Left lung (tissue), 10 donors: Measurements from ENCODE around the gene SOWAHA. TPM values are rescaled to one million over a fixed set of nuclear protein-coding genes. Genes with fewer than 3 reads are reported as not detected.
"Not testable (repeated sequence)": the region's sequence is repeated elsewhere in the genome, so short reads cannot be mapped to it uniquely, and the experiment has no call there.

Experiments used
- ATAC-seq: fragments of 200-7000 bp; cut with Tn5 transposase; one replicate; pipeline ENCODE4 v1.9.1; 2020; ENCODE audit warnings: moderate library complexity
- DNase-seq, 4 donors: peaks; one replicate each; pipeline ENCODE4 v3.0.0-alpha.2; 2013 to 2020
- H3K27ac ChIP-seq, 2 donors: fragments of 200-600 bp; sonication (generic) in 1 of 2; one replicate each; pipeline versions ENCODE4 v1.5.0 to v1.8.0; 2020 to 2021
- H3K27me3 ChIP-seq, 2 donors: fragments of 200-600 bp; sonication (generic) in 1 of 2; one replicate each; pipeline versions ENCODE4 v1.5.0 to v1.8.0; 2020 to 2021
- H3K36me3 ChIP-seq, 2 donors: fragments of 200-600 bp; sonication (generic) in 1 of 2; one replicate each; pipeline versions ENCODE4 v1.5.0 to v1.8.0; 2020 to 2021
- H3K4me1 ChIP-seq, 2 donors: fragments of 200-600 bp; one replicate each; pipeline ENCODE4 v1.8.0; 2021
- H3K4me3 ChIP-seq, 2 donors: fragments of 200-600 bp; sonication (generic) in 1 of 2; one replicate each; pipeline versions ENCODE4 v1.5.0 to v1.8.0; 2020 to 2021; ENCODE audit warnings: mild to moderate bottlenecking in 1 of 2
- H3K9me3 ChIP-seq, 2 donors: fragments of 200-600 bp; sonication (generic) in 1 of 2; one replicate each; pipeline versions ENCODE4 v1.5.0 to v1.8.0; 2020 to 2021
- CTCF ChIP-seq, 2 donors: fragments of 200-600 bp; sonication (generic) in 1 of 2; IDR thresholded peaks; one replicate each; pipeline versions ENCODE4 v1.5.0 to v1.8.0; 2021; ENCODE audit warnings: antibody characterized with exemption in 2 of 2
- intact Hi-C, 2 donors: fragments of 100-400 bp; cut with DNase I; formaldehyde crosslinking; loops; one replicate each; pipeline versions ENCODE4 v1.11.2 to v1.14.2; 2022
- polyA plus RNA-seq, 6 donors: library from polyadenylated mRNA; unstranded; fragments of 120-200 nt; gene quantifications; one replicate each; pipeline ENCODE4 v1.2.1, GENCODE V29; 2013; ENCODE audit not compliant: insufficient read length in 6 of 6
- total RNA-seq, 2 donors: library from RNA; stranded (reverse); fragmentation: NEBNext Ultra II Directional; extraction: Animal tissue kit (Norgen Biotek cat#: 25700); gene quantifications; one replicate each; pipeline ENCODE4 v1.2.1, GENCODE V29; 2021
- donor health status: DM: no; HTN: yes; CAD: no.
- donor health status: DM: no; HTN: no; CAD: no.

The SOWAHA gene
- total and polyA plus RNA-seq, 8 donors = 0.07 to 0.16 TPM; not detected in 6

- H3K27me3 ChIP-seq = peaks cover 0 to 19% of the 10 kb centered on the region in 2 donors
- no peaks in the 10 kb centered on the region for H3K9me3 ChIP-seq
- no peaks in the 10 kb centered on the region for H3K36me3 ChIP-seq
- H3K4me3 ChIP-seq = no peak overlapping the region
- no peak for TF ChIP-seq CTCF (IDR thresholded peaks at IDR 0.05)
- H3K4me1 ChIP-seq = no peaks in the 10 kb centered on the region
- ATAC-seq (no peak), DNase-seq (no peak)
- H3K27ac ChIP-seq = no peak overlapping the region
- intact Hi-C loops = no loop called here
Measured at GRCh38 chr5:132800545-132800944, 12.6 kb upstream of the SOWAHA start.

- intact Hi-C loops = no loop called here
- no peak for ATAC-seq
- H3K36me3 ChIP-seq = no peaks in the 10 kb centered on the region
- H3K4me3 ChIP-seq = no peak overlapping the region
- H3K9me3 ChIP-seq = no peaks in the 10 kb centered on the region
- no peak for DNase-seq
- no peaks in the 10 kb centered on the region for H3K4me1 ChIP-seq
- no peak overlapping the region for H3K27ac ChIP-seq
- peaks cover 0 to 26% of the 10 kb centered on the region in 2 donors for H3K27me3 ChIP-seq
- TF ChIP-seq CTCF (IDR thresholded peaks at IDR 0.05) = no peak
Measured at GRCh38 chr5:132802044-132802684, 10.9 kb upstream of the SOWAHA start.

GRCh38 chr5:132802685-132803066 is 10.4 kb upstream of the SOWAHA start:
- DNase-seq, H3K36me3 ChIP-seq, ATAC-seq, intact Hi-C loops, H3K4me3 ChIP-seq, H3K27ac ChIP-seq, H3K9me3 ChIP-seq, H3K4me1 ChIP-seq: not testable (repeated sequence)
- peaks cover 0 to 31% of the 10 kb centered on the region in 2 donors for H3K27me3 ChIP-seq

- H3K27me3 ChIP-seq = peaks cover 0 to 37% of the 10 kb centered on the region in 2 donors
- H3K4me3 ChIP-seq, H3K36me3 ChIP-seq, ATAC-seq, intact Hi-C loops, DNase-seq, H3K4me1 ChIP-seq, H3K9me3 ChIP-seq, H3K27ac ChIP-seq: not testable (repeated sequence)
Measured at GRCh38 chr5:132804219-132804618, 8.9 kb upstream of the SOWAHA start.

- ATAC-seq, intact Hi-C loops, H3K4me1 ChIP-seq, H3K36me3 ChIP-seq, H3K27ac ChIP-seq, H3K4me3 ChIP-seq, H3K9me3 ChIP-seq, DNase-seq: not testable (repeated sequence)
- H3K27me3 ChIP-seq = peaks cover 1 to 53% of the 10 kb centered on the region in 2 donors
Measured at GRCh38 chr5:132805872-132806271, 7.2 kb upstream of the SOWAHA start.

GRCh38 chr5:132806804-132807162 is 6.3 kb upstream of the SOWAHA start:
- H3K27me3 ChIP-seq = peaks cover 10 to 63% of the 10 kb centered on the region in 2 donors
- DNase-seq, ATAC-seq, H3K9me3 ChIP-seq, H3K4me3 ChIP-seq, intact Hi-C loops, H3K27ac ChIP-seq, H3K36me3 ChIP-seq, H3K4me1 ChIP-seq: not testable (repeated sequence)

- Histone ChIP-seq H3K4me3 (no peak overlapping the region), H3K4me1 (no peaks in the 10 kb centered on the region), H3K27ac (no peak overlapping the region), H3K36me3 (no peaks in the 10 kb centered on the region), H3K27me3 (peaks cover 15 to 63% of the 10 kb centered on the region in 2 donors), H3K9me3 (no peaks in the 10 kb centered on the region)
- ATAC-seq (no peak), DNase-seq (no peak)
- no peak for TF ChIP-seq CTCF (IDR thresholded peaks at IDR 0.05)
- intact Hi-C loops = no loop called here
Measured at GRCh38 chr5:132807163-132807838, 5.8 kb upstream of the SOWAHA start.
